A549 (cell line): ENCODE measurements around the gene MRGPRD.

Source experiments
- CEBPB ChIP-seq, 2 experiments: fragments of >200 bp in 1 of 2; sonication (Bioruptor Twin) in 1 of 2; formaldehyde crosslinking in 1 of 2; IDR thresholded peaks; 2 replicates each; pipeline ENCODE4 v1.6.1; 2012 to 2016
- CHD2 ChIP-seq: fragments of 150-350 bp; IDR thresholded peaks from 2 replicates; pipeline ENCODE4 v1.6.1; 2014; ENCODE audit warnings: low read length; ENCODE audit not compliant: partially characterized antibody
- CTCF ChIP-seq: fragments of >200 bp; sonication (Bioruptor Twin); formaldehyde crosslinking; IDR thresholded peaks from 3 replicates; pipeline ENCODE4 v1.5.1; 2016
- EP300 ChIP-seq, 2 experiments: fragments of >200 bp; sonication (Bioruptor Twin); formaldehyde crosslinking; IDR thresholded peaks; 2 replicates in 1 of 2; 3 replicates in 1 of 2; pipeline ENCODE4 v1.6.1; 2016 to 2017
- FOSL2 ChIP-seq, 2 experiments: fragments of 450-650 bp in 1 of 2; fragments of >200 bp in 1 of 2; sonication (Bioruptor Twin) in 1 of 2; formaldehyde crosslinking; IDR thresholded peaks; 2 replicates each; pipeline versions ENCODE4 v1.5.0 to v1.6.1; 2016 to 2020; ENCODE audit warnings: mild to moderate bottlenecking in 1 of 2, moderate library complexity in 1 of 2
- MAX ChIP-seq: IDR thresholded peaks from 2 replicates; pipeline ENCODE4 v1.6.1; 2012
- MAZ ChIP-seq: fragments of 150-350 bp; IDR thresholded peaks from 2 replicates; pipeline ENCODE4 v1.6.1; 2014; ENCODE audit warnings: antibody characterized with exemption, low read depth, low read length, borderline replicate concordance
- PBX3 ChIP-seq: IDR thresholded peaks from 2 replicates; pipeline ENCODE4 v1.6.1; 2012
- POLR2A ChIP-seq: IDR thresholded peaks from 2 replicates; pipeline ENCODE4 v1.6.1; 2012; ENCODE audit warnings: mild to moderate bottlenecking, low read length
- RAD21 ChIP-seq, 2 experiments: fragments of >200 bp in 1 of 2; sonication (Bioruptor Twin) in 1 of 2; formaldehyde crosslinking in 1 of 2; IDR thresholded peaks in 1 of 2; conservative IDR thresholded peaks in 1 of 2; 2 replicates in 1 of 2; 3 replicates in 1 of 2; pipeline ENCODE4 v1.6.1; 2012 to 2018; ENCODE audit warnings: inconsistent platforms in 1 of 2
- RCOR1 ChIP-seq: fragments of 150-350 bp; IDR thresholded peaks from 2 replicates; pipeline ENCODE4 v1.6.1; 2014; ENCODE audit warnings: antibody characterized with exemption, low read length, low read depth
- SREBF2 ChIP-seq: fragments of 450-650 bp; IDR thresholded peaks from 2 replicates; pipeline ENCODE4 v1.6.1; 2014; ENCODE audit warnings: mild to moderate bottlenecking, moderate library complexity
- ZFP36 ChIP-seq: fragments of 450-650 bp; IDR thresholded peaks from 2 replicates; pipeline ENCODE4 v1.6.1; 2014; ENCODE audit warnings: borderline replicate concordance; ENCODE audit not compliant: partially characterized antibody

GRCh38 chr11:68961245-68961644 is 19.5 kb downstream of the MRGPRD start:
- TF ChIP-seq SREBF2 (no peak), CTCF (no peak), FOSL2 (IDR thresholded peaks at IDR 0.05) (no peak), FOSL2 (CRISPR knock-in tag; IDR thresholded peaks at IDR 0.05) (no peak), CEBPB (IDR thresholded peaks at IDR 0.05) (no peak), MAZ (no peak), EP300 (IDR thresholded peaks at IDR 0.05) (no peak), RAD21 (conservative IDR thresholded peaks at IDR 0.05 in 1 of 2, IDR thresholded peaks at IDR 0.05 in 1 of 2) (no peak), RCOR1 (no peak), CHD2 (no peak), PBX3 (no peak), POLR2A (no peak), MAX (no peak), ZFP36 (no peak)
